SJCRH30 (cell line): ENCODE measurements around the gene KL. TPM values are rescaled to one million over a fixed set of nuclear protein-coding genes. Genes with fewer than 3 reads are reported as not detected.

ENCODE experiments used
- DNase-seq, 2 experiments: peaks; one replicate each; pipeline ENCODE4 v3.0.0-alpha.2; 2015 to 2020
- H3K27ac ChIP-seq: fragments of 250-450 bp; sonication (Bioruptor Pico); 2 replicates; pipeline ENCODE4 v1.5.1; 2020; ENCODE audit warnings: mild to moderate bottlenecking, moderate library complexity
- H3K27me3 ChIP-seq: fragments of 250-450 bp; sonication (Bioruptor Pico); 2 replicates; pipeline ENCODE4 v1.5.1; 2020; ENCODE audit warnings: mild to moderate bottlenecking, moderate library complexity
- H3K36me3 ChIP-seq: fragments of 250-450 bp; sonication (Bioruptor Pico); 2 replicates; pipeline ENCODE4 v1.5.1; 2020; ENCODE audit warnings: mild to moderate bottlenecking, moderate library complexity
- H3K4me1 ChIP-seq: fragments of 250-450 bp; sonication (Bioruptor Pico); 2 replicates; pipeline ENCODE4 v1.5.1; 2020; ENCODE audit warnings: mild to moderate bottlenecking, moderate library complexity
- H3K4me3 ChIP-seq: fragments of 250-450 bp; sonication (Bioruptor Pico); 2 replicates; pipeline ENCODE4 v1.5.1; 2020; ENCODE audit warnings: mild to moderate bottlenecking, moderate library complexity
- H3K9me3 ChIP-seq: fragments of 250-450 bp; sonication (Bioruptor Pico); replicated peaks from 2 replicates; pipeline ENCODE4 v1.5.1; 2020; ENCODE audit warnings: mild to moderate bottlenecking, moderate library complexity
- total RNA-seq: library from RNA; depleted of rRNA; stranded (reverse); fragments of >200 nt; shearing (Covaris generic); gene quantifications from 2 replicates; pipeline ENCODE4 v1.2.3, GENCODE V29; 2014; rRNA removed

The KL gene
- not detected in 2 replicates for total RNA-seq

GRCh38 chr13:33016414-33017322 is at the start of gene KL:
Gene KL, plus strand, starts transcription at chr13:33016423. Its CDS starts 18 bp downstream, at chr13:33016441.
- Histone ChIP-seq H3K27me3 (no peaks in the 10 kb centered on the region), H3K27ac (no peak within 1 kb of the TSS), H3K4me1 (peaks cover 10% of the 10 kb centered on the region), H3K36me3 (no peaks in the 10 kb centered on the region), H3K9me3 (no peaks in the 10 kb centered on the region; the same call in 1 of the 2 replicates), H3K4me3 (no peak within 1 kb of the TSS)
- no peak for DNase-seq

DNA sequence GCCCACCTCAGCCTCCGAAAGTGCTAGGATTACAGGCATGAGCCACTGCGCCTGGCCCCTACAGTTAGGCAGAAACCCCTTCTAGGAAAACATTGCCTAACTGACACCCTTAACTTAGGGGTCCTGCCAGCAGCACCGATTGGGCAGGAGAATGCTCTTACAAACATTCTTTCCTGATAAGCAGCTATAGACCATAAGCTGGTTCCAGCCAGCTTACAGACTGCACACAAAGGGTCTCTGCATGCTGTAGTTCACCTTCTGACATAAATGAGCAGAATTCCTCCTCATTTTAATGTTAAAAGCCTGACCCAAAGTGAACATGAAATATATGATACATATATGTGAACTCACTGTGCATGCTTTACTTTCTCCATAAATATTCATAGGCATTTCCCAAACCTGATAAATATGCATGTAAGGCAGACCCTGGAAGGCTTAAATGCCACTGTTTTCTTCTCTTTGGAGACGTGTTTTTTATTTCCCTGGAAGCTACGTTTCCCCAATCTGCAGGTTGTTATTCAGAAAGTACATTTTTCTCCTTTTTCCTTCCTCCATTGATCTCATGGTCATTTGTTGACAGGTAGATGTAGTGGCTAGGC is 48.5 kb upstream of the KL start:
- no peak for DNase-seq
- H3K9me3 ChIP-seq: no peaks in the 10 kb centered on the region
- no peaks in the 10 kb centered on the region for H3K36me3 ChIP-seq
- H3K27ac ChIP-seq: no peak overlapping the region
- no peaks in the 10 kb centered on the region for H3K27me3 ChIP-seq
- H3K4me3 ChIP-seq: no peak overlapping the region
- H3K4me1 ChIP-seq: no peaks in the 10 kb centered on the region

- Histone ChIP-seq H3K27me3 (no peaks in the 10 kb centered on the region), H3K4me3 (no peak overlapping the region), H3K36me3 (no peaks in the 10 kb centered on the region), H3K4me1 (no peaks in the 10 kb centered on the region), H3K9me3 (no peaks in the 10 kb centered on the region), H3K27ac (no peak overlapping the region)
- no peak for DNase-seq
Measured at GRCh38 chr13:32968316-32968715, 47.9 kb upstream of the KL start.

DNA sequence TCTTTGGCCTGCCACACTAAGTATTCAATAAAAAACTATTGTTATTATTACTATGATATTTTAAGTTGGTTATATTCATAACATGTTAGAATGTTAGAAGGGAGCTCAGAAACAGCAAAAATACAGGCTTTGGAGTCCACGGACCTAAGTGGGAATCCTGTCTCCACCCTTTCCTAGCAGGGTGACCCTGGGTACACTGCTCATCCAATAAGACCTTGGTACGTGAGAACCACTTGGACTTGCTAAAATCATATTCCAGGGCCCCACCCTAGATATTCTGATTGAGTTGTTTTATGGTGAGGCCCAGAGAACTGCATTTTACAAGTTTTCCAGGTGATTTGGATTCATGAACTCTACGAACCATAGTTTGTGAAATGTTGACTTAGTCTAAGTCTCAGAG is 47.4 kb upstream of the KL start:
- H3K4me1 ChIP-seq: no peaks in the 10 kb centered on the region
- no peak overlapping the region for H3K4me3 ChIP-seq
- no peaks in the 10 kb centered on the region for H3K27me3 ChIP-seq
- DNase-seq: no peak
- H3K36me3 ChIP-seq: no peaks in the 10 kb centered on the region
- H3K9me3 ChIP-seq: no peaks in the 10 kb centered on the region
- H3K27ac ChIP-seq: no peak overlapping the region

- no peak for DNase-seq
- H3K27ac ChIP-seq: no peak overlapping the region
- H3K36me3 ChIP-seq: no peaks in the 10 kb centered on the region
- no peaks in the 10 kb centered on the region for H3K9me3 ChIP-seq
- H3K27me3 ChIP-seq: no peaks in the 10 kb centered on the region
- H3K4me3 ChIP-seq: no peak overlapping the region
- H3K4me1 ChIP-seq: no peaks in the 10 kb centered on the region
Measured at GRCh38 chr13:32969516-32969941, 46.7 kb upstream of the KL start.

DNA sequence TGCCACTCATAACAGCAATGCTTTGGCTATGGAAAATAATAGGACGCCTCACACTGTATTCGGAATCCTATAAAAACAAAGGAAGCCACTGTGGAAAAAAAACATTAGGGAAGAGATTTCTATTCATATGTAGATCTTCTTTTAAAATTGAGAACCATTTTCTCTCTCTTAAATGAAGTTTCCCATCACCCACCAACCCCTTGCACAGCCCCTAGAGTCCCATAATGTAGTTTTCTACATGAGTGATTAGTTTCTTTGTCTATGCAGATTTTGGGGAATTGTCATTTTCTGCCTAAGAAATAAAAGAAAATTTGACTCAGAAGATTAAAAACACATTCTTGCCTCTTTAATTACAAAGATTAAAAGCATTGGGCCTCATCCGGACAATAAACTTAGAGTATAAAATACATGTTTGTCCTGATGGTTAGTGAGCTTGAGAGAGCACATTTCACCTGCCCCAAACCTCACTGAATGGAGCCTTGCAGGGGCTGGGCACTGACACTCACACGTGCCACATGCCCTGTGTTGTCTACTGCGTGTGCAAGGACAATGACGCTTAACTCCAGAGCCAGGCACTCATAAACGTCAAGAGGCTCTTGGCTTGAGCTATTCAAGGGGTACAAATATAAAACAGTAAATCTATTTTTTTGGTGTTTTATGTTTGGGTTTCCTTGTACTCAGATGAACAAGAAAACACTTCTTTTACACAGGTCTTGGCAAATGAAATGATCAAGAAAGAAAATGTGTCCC is 40.0 kb upstream of the KL start:
- Histone ChIP-seq H3K9me3 (no peaks in the 10 kb centered on the region), H3K36me3 (no peaks in the 10 kb centered on the region), H3K27ac (no peak overlapping the region), H3K4me3 (no peak overlapping the region), H3K4me1 (no peaks in the 10 kb centered on the region), H3K27me3 (no peaks in the 10 kb centered on the region)
- DNase-seq: no peak

DNA sequence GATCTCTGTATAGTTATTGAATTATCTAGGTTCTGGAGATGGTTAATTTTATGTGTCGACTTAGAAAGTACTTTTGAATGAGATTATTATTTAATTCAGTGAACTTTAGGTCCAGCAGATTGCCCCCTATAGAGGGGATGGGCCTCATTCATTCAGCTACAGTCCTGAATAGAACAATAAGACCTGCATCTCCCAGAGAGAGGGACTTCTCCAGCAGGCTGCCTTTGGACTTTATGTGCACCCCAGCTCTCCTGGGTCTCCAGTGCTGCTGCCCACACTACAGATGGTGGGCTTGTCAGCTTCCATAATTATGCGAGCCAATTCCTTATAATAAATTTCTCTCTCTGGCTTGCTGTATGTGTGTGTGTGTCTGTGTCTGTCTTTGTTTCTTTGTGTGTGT is 39.3 kb upstream of the KL start:
- DNase-seq: no peak
- Histone ChIP-seq H3K4me3 (no peak overlapping the region), H3K4me1 (no peaks in the 10 kb centered on the region), H3K27ac (no peak overlapping the region), H3K36me3 (no peaks in the 10 kb centered on the region), H3K9me3 (no peaks in the 10 kb centered on the region), H3K27me3 (no peaks in the 10 kb centered on the region)

- no peak overlapping the region for H3K27ac ChIP-seq
- no peak overlapping the region for H3K4me3 ChIP-seq
- H3K36me3 ChIP-seq: no peaks in the 10 kb centered on the region
- no peaks in the 10 kb centered on the region for H3K4me1 ChIP-seq
- no peak for DNase-seq
- no peaks in the 10 kb centered on the region for H3K27me3 ChIP-seq
- no peaks in the 10 kb centered on the region for H3K9me3 ChIP-seq
Measured at GRCh38 chr13:32977321-32977720, 38.9 kb upstream of the KL start.

GRCh38 chr13:32978278-32978677 is 37.9 kb upstream of the KL start:
- Histone ChIP-seq H3K4me3 (no peak overlapping the region), H3K4me1 (no peaks in the 10 kb centered on the region), H3K9me3 (no peaks in the 10 kb centered on the region), H3K27ac (no peak overlapping the region), H3K36me3 (no peaks in the 10 kb centered on the region), H3K27me3 (no peaks in the 10 kb centered on the region)
- no peak for DNase-seq

GRCh38 chr13:32983058-32983457 is 33.2 kb upstream of the KL start:
- no peak for DNase-seq
- Histone ChIP-seq H3K36me3 (no peaks in the 10 kb centered on the region), H3K27me3 (no peaks in the 10 kb centered on the region), H3K27ac (no peak overlapping the region), H3K4me3 (no peak overlapping the region), H3K4me1 (no peaks in the 10 kb centered on the region), H3K9me3 (no peaks in the 10 kb centered on the region)

DNA sequence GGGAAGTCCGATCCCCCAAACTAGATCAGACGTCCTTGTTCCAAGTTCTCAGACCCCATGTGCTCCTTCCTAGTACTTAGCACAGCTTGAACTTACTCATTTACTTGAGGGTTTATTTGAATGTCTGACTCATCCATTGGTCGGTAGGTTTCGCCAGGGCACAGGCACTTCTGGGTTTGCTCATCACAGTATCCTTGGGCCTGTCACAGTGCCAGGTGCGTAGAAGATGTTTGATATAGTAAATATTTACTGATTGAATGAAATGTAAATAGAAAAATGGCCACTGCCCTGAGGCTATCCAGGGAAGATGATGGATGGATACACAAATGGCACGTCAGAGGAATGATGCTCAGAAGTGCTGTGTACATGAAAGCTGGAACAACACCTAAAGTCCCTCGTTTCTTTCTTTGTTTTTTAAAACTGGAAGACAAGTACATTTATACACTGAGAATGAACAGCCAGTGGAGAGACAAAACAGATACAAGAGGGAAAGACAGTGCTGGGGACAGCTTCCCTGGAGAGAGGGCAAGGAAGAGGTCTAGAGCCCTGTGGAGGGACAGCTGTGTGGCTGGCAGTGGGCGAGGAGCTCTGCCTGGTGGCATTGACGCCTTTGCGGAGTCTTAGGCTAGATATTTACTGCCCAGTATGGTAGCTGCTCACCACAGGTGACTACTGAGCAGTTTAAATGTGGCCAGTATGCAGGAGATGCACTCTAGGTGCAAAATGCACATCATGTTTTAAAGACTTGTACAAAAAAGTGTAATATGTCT is 31.2 kb upstream of the KL start:
- H3K9me3 ChIP-seq: no peaks in the 10 kb centered on the region
- no peak overlapping the region for H3K4me3 ChIP-seq
- H3K27ac ChIP-seq: no peak overlapping the region
- DNase-seq: no peak
- H3K4me1 ChIP-seq: peaks cover 13% of the 10 kb centered on the region
- no peaks in the 10 kb centered on the region for H3K27me3 ChIP-seq
- no peaks in the 10 kb centered on the region for H3K36me3 ChIP-seq

- Histone ChIP-seq H3K9me3 (no peaks in the 10 kb centered on the region), H3K27me3 (no peaks in the 10 kb centered on the region), H3K36me3 (no peaks in the 10 kb centered on the region), H3K4me1 (peaks cover 13% of the 10 kb centered on the region), H3K4me3 (no peak overlapping the region), H3K27ac (no peak overlapping the region)
- DNase-seq: no peak
Measured at GRCh38 chr13:32986552-32986951, 29.7 kb upstream of the KL start.

DNA sequence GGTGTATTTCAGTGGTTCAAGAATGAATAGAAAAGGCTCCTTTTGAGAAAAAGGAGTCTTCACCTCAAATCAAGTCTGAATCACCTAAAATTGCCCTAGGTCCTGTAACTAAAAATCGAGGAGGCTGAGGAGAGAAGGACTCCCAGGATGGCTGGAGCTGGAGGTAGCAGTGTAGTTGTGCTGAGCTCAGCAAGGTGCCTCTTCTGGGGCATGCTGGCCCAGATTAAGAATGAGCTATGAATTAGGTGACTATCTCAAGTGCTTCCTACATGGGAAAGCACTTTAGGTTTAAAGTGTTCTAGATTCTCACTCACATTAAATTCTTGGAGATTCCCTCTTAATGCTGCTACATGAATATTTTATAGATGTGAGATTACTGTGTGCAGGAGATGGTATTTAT is 28.8 kb upstream of the KL start:
- Histone ChIP-seq H3K4me1 (peaks cover 13% of the 10 kb centered on the region), H3K27me3 (no peaks in the 10 kb centered on the region), H3K36me3 (no peaks in the 10 kb centered on the region), H3K9me3 (no peaks in the 10 kb centered on the region), H3K4me3 (no peak overlapping the region), H3K27ac (no peak overlapping the region)
- DNase-seq: no peak

DNA sequence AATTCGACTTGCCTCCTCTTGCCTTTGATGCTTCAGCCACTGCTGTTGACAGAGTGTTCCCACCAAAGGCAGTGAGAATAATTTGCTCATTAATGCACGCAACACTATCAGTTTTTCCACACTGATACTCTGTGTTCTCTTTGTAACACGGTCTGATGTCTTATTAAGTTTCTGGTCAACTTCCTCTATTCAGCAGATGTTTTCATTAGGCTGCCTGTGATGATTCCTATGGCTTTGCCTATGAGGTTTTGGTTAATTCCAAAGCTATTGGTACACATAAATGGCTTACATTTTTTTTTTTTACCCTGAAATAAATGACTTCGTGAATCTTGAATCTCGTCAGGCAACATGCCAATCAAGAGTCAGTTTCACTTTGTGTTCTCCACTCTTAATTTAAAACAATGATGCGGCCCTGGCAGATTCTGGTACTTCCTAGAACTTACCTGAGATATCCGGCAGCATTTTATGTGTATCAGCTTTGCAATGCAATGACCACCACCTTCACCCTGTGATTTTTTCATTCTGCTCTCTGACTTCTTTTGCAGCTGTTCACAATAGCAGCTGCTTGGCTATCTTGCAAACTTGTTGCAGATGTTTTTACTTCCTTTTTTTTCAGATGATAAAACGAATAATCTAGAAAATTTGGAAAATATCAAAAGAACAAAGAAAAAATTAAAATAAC is 27.5 kb upstream of the KL start:
- peak in 1 of 2 experiments; percentile 51 for DNase-seq
- Histone ChIP-seq H3K4me1 (peaks cover 13% of the 10 kb centered on the region), H3K27ac (no peak overlapping the region), H3K4me3 (no peak overlapping the region), H3K36me3 (no peaks in the 10 kb centered on the region), H3K9me3 (no peaks in the 10 kb centered on the region), H3K27me3 (no peaks in the 10 kb centered on the region)
